GM21367 (cell line): ENCODE measurements around the gene CMC4.
A peak's percentile ranks its signal among the peaks of the same experiment; 100 is the strongest.

Experiments
- ATAC-seq: cut with Tn5 transposase; IDR thresholded peaks from one replicate; pipeline ENCODE4 v1.9.1; 2021; ENCODE audit not compliant: unreplicated experiment

CMC4 gene, protein sequence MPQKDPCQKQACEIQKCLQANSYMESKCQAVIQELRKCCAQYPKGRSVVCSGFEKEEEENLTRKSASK

DNA sequence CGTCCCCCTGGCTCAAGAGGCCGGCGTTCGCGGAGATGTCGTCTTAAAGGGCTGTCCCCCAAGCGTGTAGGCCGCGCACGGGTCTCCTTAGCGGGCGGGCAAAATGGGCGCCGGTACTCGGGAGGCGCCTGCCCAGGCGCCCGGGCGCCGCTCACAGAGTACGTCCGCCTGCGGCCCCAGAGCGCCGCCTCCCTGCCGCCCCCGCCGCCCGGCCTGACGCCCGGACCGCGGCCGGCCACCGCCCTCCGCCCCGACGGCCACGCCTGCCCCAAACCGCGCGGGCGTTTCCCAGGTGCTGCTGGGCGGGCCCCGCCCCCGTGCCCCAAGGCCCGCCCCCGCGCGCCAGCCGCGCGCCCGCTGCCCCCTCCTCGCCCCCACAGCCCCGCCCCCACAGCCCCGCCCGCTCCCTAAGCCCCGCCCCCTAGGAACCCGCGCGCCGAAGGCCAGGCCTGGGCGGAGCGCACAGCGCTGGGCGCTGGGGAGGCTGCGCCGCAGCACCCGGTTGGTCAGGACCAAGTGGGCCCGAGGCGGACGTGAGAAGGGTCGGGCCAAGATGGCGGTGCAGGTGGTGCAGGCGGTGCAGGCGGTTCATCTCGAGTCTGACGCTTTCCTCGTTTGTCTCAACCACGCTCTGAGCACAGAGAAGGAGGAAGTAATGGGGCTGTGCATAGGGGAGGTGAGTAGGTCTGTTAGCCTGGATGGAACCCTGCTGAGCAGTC lies at the start of gene CMC4, which contains the start of the genes BRCC3 and MTCP1:
Gene CMC4 (minus strand): TSS at position 162 of the 719 bp plus-strand sequence. CDS start 7,113 bp downstream, outside the sequence.
Gene BRCC3 (plus strand): TSS at position 534 of the 719 bp plus-strand sequence. CDS start 20 bp downstream, at position 554.
Gene MTCP1 (minus strand): TSS at position 162 of the 719 bp plus-strand sequence. CDS start 5,126 bp downstream, outside the sequence.
- peak; percentile 83 for ATAC-seq

DNA sequence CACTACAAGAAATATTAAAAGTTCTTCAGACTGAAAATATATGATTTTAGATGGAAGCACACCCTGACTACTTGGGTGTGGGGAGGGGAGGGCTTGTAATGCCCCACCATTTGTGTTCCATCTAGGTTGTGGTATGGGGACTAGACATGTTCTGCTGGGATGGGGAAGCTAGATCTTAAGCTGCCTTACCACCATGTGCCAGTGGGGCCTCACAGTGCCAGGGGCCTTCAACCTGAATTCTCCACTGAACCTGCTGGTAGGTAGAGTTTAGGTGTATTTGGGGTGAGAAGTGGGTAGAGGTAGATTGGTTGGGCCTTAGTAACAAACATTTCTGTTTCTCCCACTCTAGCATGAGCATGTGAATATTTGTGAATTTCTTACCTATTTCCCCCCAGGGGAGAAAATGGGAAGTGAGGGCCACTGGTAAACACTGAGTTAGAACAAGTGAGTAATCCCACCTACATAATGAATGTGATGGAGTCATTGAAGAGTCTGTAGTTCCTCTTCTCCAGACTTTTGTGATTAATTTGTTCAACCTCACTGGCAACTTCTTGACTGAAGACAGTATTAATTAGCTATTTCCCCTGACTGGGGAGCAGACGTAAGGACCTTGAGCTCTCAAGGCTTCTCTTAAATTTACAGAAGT lies 44.4 kb upstream of the CMC4 start:
- no peak for ATAC-seq

- ATAC-seq, result no peak
Measured at GRCh38 chrX:155113097-155113496, 42.2 kb upstream of the CMC4 start.

DNA sequence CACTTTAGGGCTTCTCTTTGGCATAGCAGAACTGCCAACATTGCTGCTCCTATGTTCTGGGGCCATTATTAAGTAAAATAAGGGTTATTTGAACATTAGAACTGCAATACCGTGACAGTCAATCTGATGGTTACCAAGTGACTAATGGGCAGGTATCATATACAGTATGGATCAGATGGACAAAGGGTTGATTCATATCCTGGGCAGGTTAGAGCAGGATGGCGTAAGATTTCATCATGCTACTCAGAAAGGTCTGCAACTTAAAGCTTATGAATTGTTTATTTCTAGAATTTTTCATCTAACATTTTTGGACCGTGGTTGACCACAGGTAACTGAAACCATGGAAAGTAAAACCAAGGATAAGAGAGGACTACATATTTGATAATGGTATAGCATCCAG lies 41.2 kb upstream of the CMC4 start:
- no peak for ATAC-seq

- no peak for ATAC-seq
Measured at GRCh38 chrX:155108427-155108826, 37.5 kb upstream of the CMC4 start.

- no peak for ATAC-seq
Measured at GRCh38 chrX:155105919-155106318, 35.0 kb upstream of the CMC4 start.

DNA sequence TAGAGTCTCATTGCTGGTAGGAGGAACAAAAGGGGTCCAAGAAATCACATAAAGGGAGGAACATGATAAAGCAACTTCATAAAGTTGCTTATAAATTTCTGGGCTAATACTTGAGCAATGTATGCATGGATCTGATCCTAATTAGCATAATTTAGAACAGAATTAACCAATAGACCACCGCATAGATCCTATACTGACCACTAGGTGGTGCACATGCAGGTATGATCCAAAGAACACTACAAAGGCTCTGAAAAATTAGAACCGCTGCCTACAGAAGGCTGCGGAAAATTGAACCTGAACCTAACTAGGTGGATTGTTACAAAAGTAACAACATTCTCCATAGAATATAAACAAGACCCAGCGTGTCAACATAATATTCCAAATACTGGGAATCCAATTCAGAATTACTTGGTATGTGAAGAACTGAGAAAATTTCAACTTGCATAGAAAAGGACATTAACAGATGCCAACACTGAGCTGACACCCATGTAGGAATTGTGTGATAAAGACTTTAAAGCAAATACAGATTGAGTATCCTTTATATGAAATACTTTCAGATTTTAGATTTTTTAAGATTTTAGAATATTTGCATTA lies 23.6 kb upstream of the CMC4 start:
- ATAC-seq, result no peak

GRCh38 chrX:155086961-155087735 lies 16.2 kb upstream of the CMC4 start:
- no peak for ATAC-seq

- no peak for ATAC-seq
Measured at GRCh38 chrX:155086202-155086840, 15.4 kb upstream of the CMC4 start.

DNA sequence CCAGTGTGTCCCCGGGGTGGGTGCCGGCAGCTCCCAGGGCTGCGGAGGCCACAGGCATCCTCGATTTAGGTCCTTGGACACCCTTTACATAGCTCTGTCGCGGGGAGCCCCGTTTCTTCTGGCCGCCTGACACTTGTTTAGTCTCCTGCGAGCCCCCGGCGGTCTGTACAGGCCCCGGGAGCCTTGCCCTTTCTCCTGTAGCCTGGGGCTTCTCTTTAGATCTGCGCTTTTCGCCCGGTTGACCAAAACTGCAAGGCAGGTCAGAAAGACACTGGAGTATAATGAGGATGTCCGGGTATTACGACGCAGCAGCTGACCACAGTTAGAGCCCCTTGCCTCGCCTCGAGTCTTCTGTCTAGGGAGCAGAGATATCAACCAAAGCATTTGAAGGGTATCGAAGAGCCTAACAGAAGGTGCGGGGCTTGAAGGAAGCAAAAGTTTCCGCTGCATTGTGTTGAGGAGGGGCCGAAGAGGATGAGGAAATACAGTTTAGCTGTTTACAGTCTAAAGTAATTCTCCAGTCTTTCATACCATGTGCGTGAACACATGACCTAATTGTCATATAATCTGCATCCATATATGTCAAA lies 851 bp upstream of the CMC4 start:
- ATAC-seq, result peak; percentile 6

GRCh38 chrX:155070663-155070974 lies 317 bp downstream of the CMC4 start:
- ATAC-seq, result peak; percentile 2

- no peak for ATAC-seq
Measured at GRCh38 chrX:155070038-155070437, 898 bp downstream of the CMC4 start.

DNA sequence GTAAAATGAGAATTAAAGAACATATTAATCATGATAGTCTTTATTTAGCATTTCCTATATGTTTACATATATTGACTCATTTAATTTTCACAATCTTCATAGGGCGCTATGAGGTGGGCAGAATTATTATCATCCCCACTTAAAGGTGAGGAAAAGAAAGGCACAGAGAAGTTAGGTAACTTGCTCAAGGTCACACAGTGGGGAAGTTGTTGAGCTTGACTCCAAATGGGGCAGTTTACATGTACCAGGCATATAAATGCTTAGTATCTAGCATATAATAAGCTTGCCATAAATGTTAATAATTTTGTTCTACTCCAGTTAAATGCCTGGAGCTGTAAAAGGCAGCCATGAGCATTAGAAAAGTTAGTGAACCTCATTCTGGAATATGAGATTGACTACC lies 1.5 kb downstream of the CMC4 start:
- ATAC-seq, result no peak

DNA sequence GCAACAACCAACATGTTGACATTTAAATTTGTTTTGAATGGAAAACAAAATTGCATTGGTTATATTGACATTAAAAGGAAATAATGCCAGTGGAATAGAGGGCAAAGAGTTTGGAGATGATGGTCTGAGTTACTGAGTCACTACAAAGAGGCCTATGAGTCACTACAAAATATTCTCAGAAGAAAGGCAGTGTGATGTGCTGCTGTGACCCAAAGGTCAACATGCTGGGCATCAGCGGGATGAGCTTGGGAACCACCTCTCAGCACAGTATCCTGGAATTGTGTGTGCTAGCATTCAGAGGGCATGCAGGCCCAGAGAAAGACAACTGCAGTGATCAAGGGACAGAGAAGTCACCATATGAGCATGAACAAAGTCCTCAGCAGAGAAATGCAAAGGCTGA lies 2.8 kb downstream of the CMC4 start:
- ATAC-seq, result no peak

- no peak for ATAC-seq
Measured at GRCh38 chrX:155065035-155065734, 5.8 kb downstream of the CMC4 start.

DNA sequence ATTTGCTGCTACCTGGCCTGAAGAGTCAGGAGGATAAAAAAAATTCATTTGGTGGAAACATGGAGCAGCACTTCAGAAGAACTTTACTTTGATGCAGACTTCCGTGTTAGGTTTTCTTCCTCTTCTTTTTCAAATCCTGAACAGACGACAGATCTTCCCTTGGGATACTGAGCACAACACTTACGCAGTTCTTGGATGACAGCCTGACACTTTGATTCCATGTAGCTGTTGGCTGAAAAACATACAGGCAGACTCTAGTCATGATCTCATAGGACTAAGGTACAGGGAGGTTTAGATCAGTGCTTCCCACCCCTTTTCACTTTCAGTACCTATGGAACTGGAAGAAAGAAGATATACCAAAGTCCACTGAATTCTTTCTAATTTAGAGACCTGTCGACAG lies 9.2 kb downstream of the CMC4 start:
- ATAC-seq, result no peak

DNA sequence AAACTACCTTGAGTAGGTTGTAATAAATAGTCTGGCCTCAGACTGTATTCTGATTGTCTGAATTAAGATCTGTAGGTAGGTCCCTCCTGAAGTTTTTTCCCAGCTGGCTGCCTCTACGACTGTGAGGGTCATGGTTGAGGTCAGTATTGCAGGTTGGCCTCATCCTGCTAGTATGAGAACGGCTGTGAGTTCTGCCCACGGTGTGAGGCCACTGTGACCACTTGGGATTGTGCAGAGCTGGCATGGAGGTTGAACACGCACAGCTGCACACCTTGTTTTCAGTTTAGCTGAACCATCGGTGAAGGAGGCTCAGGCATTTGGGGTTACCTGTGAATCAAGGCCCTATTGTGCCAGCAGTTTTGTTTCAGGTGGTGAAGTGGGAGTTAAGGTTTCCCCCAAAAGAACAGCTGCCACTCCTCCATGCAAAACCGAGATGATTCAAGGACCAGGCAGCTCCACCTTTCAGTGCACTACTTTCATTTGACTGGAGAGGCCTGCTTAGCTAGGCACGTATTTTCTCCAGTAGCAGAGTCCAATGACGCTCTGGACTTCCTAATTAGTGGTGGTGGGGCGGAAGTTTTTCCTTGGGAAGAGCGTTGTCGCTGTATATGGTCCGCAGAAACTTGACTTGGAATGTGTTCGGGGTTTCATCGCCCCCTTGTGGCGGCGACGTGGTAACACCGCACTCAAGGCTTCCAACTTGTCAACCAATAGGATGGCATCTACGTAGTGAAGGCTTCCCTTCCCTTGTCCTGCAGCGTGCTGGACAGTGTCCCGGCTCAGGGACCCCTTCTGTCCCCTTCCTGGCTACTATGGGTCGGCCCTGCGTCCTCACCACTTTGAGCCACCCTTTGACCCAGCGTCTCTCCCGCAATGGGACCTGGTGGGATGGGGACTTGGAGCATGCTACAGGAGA lies 13.8 kb downstream of the CMC4 start:
- ATAC-seq, result no peak

DNA sequence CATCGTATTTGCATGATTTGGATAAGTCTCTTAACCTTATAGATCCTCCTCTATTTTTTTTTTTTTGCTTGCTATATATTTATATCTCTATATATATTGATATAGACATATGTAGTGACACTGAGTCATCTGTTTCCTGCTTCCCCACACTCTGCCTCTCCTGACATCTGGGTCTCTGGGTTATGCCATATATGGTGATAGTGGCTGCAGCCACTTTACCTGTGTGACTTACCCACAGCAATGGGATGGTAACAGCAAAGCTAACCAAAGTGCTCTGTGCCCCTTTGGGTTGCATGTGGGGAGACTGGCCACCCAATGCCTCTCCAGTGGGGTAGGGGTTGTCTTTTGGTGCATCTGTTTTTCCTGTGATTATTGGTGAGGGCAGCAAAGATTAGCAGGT lies 14.5 kb downstream of the CMC4 start:
- ATAC-seq, result no peak

DNA sequence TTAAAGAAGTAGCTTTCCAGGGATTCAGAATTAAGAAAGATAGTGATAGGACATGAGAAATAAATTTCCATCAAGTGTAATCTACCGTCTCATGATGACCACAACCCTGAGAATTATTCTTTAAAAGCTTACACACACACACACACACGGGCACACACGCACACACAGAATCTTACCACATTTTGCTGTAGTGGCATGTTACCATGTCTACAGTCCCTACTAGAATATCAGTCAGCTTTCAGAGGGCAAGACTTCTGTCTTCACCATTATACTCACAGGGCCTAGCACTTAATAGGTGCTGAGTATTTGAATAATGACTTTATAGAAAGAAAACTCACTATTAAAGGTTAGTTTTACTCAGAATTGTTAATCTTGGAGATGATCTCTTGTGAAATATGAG lies 15.4 kb downstream of the CMC4 start:
- ATAC-seq, result no peak
